HS-5 (cell line): Measurements from ENCODE around the gene OTC.

Experiments used
- DNase-seq: peaks from one replicate; pipeline ENCODE4 v3.0.0-alpha.2; 2012; ENCODE audit warnings: low read depth

The OTC gene

GRCh38 chrX:38352362-38352761 is at the start of gene OTC:
Gene OTC (plus strand): TSS chrX:38352604. CDS start chrX:38352697, 93 bp downstream.
- no peak for DNase-seq

- no peak for DNase-seq
Observed at GRCh38 chrX:38304010-38304409, 48.4 kb upstream of the OTC start.

- DNase-seq, result no peak
Observed at GRCh38 chrX:38305971-38306370, 46.4 kb upstream of the OTC start.

- no peak for DNase-seq
Observed at GRCh38 chrX:38311743-38312142, 40.7 kb upstream of the OTC start.

GRCh38 chrX:38312436-38312835 is 40.0 kb upstream of the OTC start:
- peak; percentile 74 for DNase-seq

- no peak for DNase-seq
Observed at GRCh38 chrX:38313190-38313589, 39.2 kb upstream of the OTC start.

GRCh38 chrX:38315186-38315585 is 37.2 kb upstream of the OTC start:
- no peak for DNase-seq

- no peak for DNase-seq
Observed at GRCh38 chrX:38318196-38318595, 34.2 kb upstream of the OTC start.

- no peak for DNase-seq
Observed at GRCh38 chrX:38318606-38319005, 33.8 kb upstream of the OTC start.

- no peak for DNase-seq
Observed at GRCh38 chrX:38320819-38321218, 31.6 kb upstream of the OTC start.

GRCh38 chrX:38326086-38326485 is 26.3 kb upstream of the OTC start:
- DNase-seq, result no peak

- DNase-seq, result peak; percentile 59
Observed at GRCh38 chrX:38327007-38327774, 25.2 kb upstream of the OTC start, which contains the start of gene RPGR. Gene RPGR (minus strand): TSS chrX:38327509. CDS start chrX:38327367, 142 bp downstream.

- DNase-seq, result no peak
Observed at GRCh38 chrX:38327775-38328081, 24.7 kb upstream of the OTC start.

- DNase-seq, result no peak
Observed at GRCh38 chrX:38332505-38332904, 19.9 kb upstream of the OTC start.

GRCh38 chrX:38335382-38335781 is 17.0 kb upstream of the OTC start:
- DNase-seq, result no peak

- DNase-seq, result no peak
Observed at GRCh38 chrX:38336538-38337240, 15.7 kb upstream of the OTC start.

GRCh38 chrX:38341442-38341841 is 11.0 kb upstream of the OTC start:
- DNase-seq, result no peak

- DNase-seq, result no peak
Observed at GRCh38 chrX:38342853-38343778, 9.3 kb upstream of the OTC start.

- DNase-seq, result no peak
Observed at GRCh38 chrX:38346150-38346549, 6.3 kb upstream of the OTC start.

GRCh38 chrX:38347136-38347535 is 5.3 kb upstream of the OTC start:
- DNase-seq, result peak; percentile 46

- no peak for DNase-seq
Observed at GRCh38 chrX:38351346-38351745, 1.1 kb upstream of the OTC start.

- DNase-seq, result no peak
Observed at GRCh38 chrX:38356401-38356800, 4.0 kb downstream of the OTC start.
